Tibial artery (tissue), 4 donors: Measurements from ENCODE around the gene PADI1.

Experiments used
- DNase-seq, 2 donors: peaks; one replicate each; pipeline ENCODE4 v3.0.0-alpha.2; 2019
- H3K27ac ChIP-seq, 2 donors: fragments of 200-600 bp; sonication (generic) in 1 of 2; 1 replicate in 1 of 2; 2 replicates in 1 of 2; pipeline ENCODE4 v1.5.1; 2018 to 2019; ENCODE audit warnings: mild to moderate bottlenecking in 1 of 2
- H3K27me3 ChIP-seq, 2 donors: fragments of 200-600 bp; sonication (generic) in 1 of 2; one replicate each; pipeline versions ENCODE4 v1.5.1 to v1.6.0; 2016 to 2019
- H3K36me3 ChIP-seq, 3 donors: fragments of 200-600 bp; sonication (generic) in 2 of 3; one replicate each; pipeline ENCODE4 v1.5.1; 2016 to 2019; ENCODE audit warnings: mild to moderate bottlenecking in 2 of 3
- H3K4me1 ChIP-seq, 4 donors: fragments of 200-600 bp; sonication (generic) in 2 of 4; 1 replicate in 3 of 4; 2 replicates in 1 of 4; pipeline ENCODE4 v1.5.1; 2016 to 2019
- H3K4me3 ChIP-seq, 2 donors: fragments of 200-600 bp; sonication (generic) in 1 of 2; 1 replicate in 1 of 2; 2 replicates in 1 of 2; pipeline ENCODE4 v1.5.1; 2018 to 2019; ENCODE audit warnings: mild to moderate bottlenecking in 2 of 2
- H3K9me3 ChIP-seq, 3 donors: fragments of 200-600 bp; sonication (generic) in 1 of 3; one replicate each; pipeline ENCODE4 v1.5.1; 2016 to 2019
- CTCF ChIP-seq, 2 experiments: fragments of 200-600 bp in 1 of 2; fragments of 450-650 bp in 1 of 2; IDR thresholded peaks; one replicate each; pipeline ENCODE4 v1.5.1; 2017 to 2019; ENCODE audit warnings: antibody characterized with exemption in 2 of 2, mild to moderate bottlenecking in 1 of 2, moderate library complexity in 1 of 2
- intact Hi-C: fragments of 100-400 bp; cut with DNase I; formaldehyde crosslinking; loops from one replicate; pipeline ENCODE4 v1.15.0; 2023; ENCODE audit warnings: low total_unique reads

PADI1 gene

GRCh38 chr1:17212487-17213121 is 7.7 kb downstream of the PADI1 start:
- no peak overlapping the region for H3K4me3 ChIP-seq
- peaks cover 0 to 50% of the 10 kb centered on the region in 2 donors for H3K27me3 ChIP-seq
- intact Hi-C loops, result no loop called here
- no peak for TF ChIP-seq CTCF (IDR thresholded peaks at IDR 0.05)
- H3K4me1 ChIP-seq, result peaks cover 0 to 11% (median 0%) of the 10 kb centered on the region in 4 donors
- no peak overlapping the region for H3K27ac ChIP-seq
- no peaks in the 10 kb centered on the region for H3K9me3 ChIP-seq
- DNase-seq, result no peak
- H3K36me3 ChIP-seq, result no peaks in the 10 kb centered on the region

GRCh38 chr1:17213148-17213781 is 8.3 kb downstream of the PADI1 start:
- no peak for DNase-seq
- TF ChIP-seq CTCF (IDR thresholded peaks at IDR 0.05), result no peak
- peaks cover 0 to 51% of the 10 kb centered on the region in 2 donors for H3K27me3 ChIP-seq

GRCh38 chr1:17213782-17214148 is 8.8 kb downstream of the PADI1 start:
- no peak overlapping the region for H3K27ac ChIP-seq
- no peaks in the 10 kb centered on the region for H3K9me3 ChIP-seq
- H3K4me3 ChIP-seq, result no peak overlapping the region
- no peak for DNase-seq
- intact Hi-C loops, result no loop called here
- H3K36me3 ChIP-seq, result no peaks in the 10 kb centered on the region
- H3K27me3 ChIP-seq, result peaks cover 0 to 56% of the 10 kb centered on the region in 2 donors
- peaks cover 0 to 11% (median 0%) of the 10 kb centered on the region in 4 donors for H3K4me1 ChIP-seq
- no peak for TF ChIP-seq CTCF (IDR thresholded peaks at IDR 0.05)

More at GRCh38 chr1:17213148-17213781, 8.3 kb downstream of the PADI1 start:
- intact Hi-C loops, result no loop called here
- no peak overlapping the region for H3K4me3 ChIP-seq
- no peaks in the 10 kb centered on the region for H3K36me3 ChIP-seq
- H3K27ac ChIP-seq, result no peak overlapping the region
- peaks cover 0 to 11% (median 0%) of the 10 kb centered on the region in 4 donors for H3K4me1 ChIP-seq
- H3K9me3 ChIP-seq, result no peaks in the 10 kb centered on the region

GRCh38 chr1:17214876-17215544 is 10.1 kb downstream of the PADI1 start:
- no peak for DNase-seq
- no peak overlapping the region for H3K27ac ChIP-seq
- intact Hi-C loops, result no loop called here
- no peaks in the 10 kb centered on the region for H3K9me3 ChIP-seq
- H3K27me3 ChIP-seq, result peaks cover 0 to 68% of the 10 kb centered on the region in 2 donors
- no peak for TF ChIP-seq CTCF (IDR thresholded peaks at IDR 0.05)
- no peaks in the 10 kb centered on the region for H3K36me3 ChIP-seq
- H3K4me1 ChIP-seq, result peaks cover 0 to 11% (median 0%) of the 10 kb centered on the region in 4 donors
- H3K4me3 ChIP-seq, result no peak overlapping the region

GRCh38 chr1:17215545-17215890 is 10.6 kb downstream of the PADI1 start:
- no peak for TF ChIP-seq CTCF (IDR thresholded peaks at IDR 0.05)
- intact Hi-C loops, result no loop called here
- Histone ChIP-seq H3K4me1 (peaks cover 0 to 11% (median 0%) of the 10 kb centered on the region in 4 donors), H3K27me3 (peaks cover 0 to 69% of the 10 kb centered on the region in 2 donors), H3K27ac (no peak overlapping the region), H3K4me3 (no peak overlapping the region), H3K9me3 (no peaks in the 10 kb centered on the region), H3K36me3 (no peaks in the 10 kb centered on the region)
- DNase-seq, result no peak
